Measurements from ENCODE around the gene CDH1.

GRCh38 chr16:68751160-68751559 lies 14.1 kb downstream of the CDH1 start:
- TF ChIP-seq CTCF (conservative IDR thresholded peaks at IDR 0.05; ENCODE audit: low read depth, low read length) (no peak), EZH2 (IDR thresholded peaks at IDR 0.05; ENCODE audit: low read length, unreplicated experiment) (no peak)

Measured in PC-3 (cell line).